Measurements from ENCODE around the gene AKIP1.
A peak's percentile ranks its signal among the peaks of the same experiment; 100 is the strongest.
"Not testable (repeated sequence)": the region's sequence is repeated elsewhere in the genome, so short reads cannot be mapped to it uniquely, and the experiment has no call there.

The AKIP1 gene, protein sequence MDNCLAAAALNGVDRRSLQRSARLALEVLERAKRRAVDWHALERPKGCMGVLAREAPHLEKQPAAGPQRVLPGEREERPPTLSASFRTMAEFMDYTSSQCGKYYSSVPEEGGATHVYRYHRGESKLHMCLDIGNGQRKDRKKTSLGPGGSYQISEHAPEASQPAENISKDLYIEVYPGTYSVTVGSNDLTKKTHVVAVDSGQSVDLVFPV

DNA sequence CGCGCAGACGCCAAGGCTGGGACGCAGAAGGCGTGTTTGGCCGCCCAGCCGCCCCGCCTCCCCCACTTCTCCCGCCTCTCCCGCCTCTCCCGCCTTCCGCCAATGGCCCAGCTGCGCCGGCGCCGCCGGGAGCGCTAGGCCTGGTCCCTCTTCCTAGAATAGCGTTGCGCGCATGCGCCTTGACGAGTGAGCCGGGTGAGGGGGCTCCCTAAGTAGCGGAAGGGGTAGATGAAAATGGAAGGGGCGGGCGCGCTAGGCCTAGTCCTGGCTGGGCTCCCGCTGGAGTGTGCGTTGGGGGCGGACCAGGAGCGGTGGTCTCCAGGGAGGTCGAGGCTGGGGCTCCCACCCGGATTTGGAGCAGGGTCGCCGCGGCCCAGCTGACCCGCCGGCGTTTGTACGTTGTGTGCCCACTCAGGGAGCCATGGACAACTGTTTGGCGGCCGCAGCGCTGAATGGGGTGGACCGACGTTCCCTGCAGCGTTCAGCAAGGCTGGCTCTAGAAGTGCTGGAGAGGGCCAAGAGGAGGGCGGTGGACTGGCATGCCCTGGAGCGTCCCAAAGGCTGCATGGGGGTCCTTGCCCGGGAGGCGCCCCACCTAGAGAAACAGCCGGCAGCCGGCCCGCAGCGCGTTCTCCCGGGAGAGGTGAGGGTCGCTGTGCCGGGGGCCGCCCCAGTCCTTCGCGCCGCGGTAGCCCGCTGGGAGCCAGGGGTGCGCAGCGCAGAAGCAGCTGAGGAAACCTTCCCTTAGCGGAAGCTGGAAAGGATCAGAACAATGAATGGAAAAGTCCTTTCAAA, at the start of gene AKIP1:
Gene AKIP1, plus strand, starts transcription at position 161 of the 795 bp plus-strand sequence. Its CDS starts 261 bp downstream, at position 422.
- DNase-seq, result peak; percentile 96

DNA sequence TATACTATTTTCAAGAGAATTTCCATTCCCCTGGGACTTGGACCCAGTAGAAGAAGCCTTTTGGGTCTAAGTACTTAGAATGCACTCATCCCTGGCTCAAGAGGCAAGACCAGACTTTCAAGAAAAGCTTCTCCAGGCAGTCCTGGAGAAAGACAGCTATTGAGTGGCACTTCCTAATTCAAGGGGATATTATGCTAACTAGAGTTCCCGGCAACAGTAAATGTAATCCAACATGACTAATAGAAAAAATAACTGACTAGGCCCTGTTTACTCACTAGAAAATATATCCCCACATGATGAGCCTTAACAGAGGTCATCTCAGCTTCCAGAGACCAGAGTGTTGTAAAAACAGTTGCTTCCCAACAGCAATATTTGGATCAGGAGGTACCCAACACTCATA, 47.2 kb upstream of the AKIP1 start:
- DNase-seq, result no peak

DNA sequence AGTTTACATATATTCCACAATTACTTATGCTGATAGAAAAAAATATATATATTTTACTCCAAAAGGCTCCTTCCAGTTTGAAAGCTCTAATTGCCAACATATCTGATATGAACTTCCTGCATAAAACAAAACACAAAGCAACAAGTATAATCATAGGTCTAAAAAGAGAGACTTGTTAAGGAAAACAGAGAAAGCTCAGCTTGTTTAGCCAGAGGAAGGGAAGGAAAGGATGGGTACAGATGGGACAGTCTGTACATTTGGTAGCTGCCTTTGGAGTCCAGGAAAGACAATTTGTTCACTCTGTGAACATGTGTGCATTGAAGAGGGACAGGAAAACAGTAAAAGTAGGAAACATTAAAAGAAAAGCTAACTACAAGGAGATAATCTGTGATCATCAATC, 45.7 kb upstream of the AKIP1 start:
- no peak for DNase-seq

DNA sequence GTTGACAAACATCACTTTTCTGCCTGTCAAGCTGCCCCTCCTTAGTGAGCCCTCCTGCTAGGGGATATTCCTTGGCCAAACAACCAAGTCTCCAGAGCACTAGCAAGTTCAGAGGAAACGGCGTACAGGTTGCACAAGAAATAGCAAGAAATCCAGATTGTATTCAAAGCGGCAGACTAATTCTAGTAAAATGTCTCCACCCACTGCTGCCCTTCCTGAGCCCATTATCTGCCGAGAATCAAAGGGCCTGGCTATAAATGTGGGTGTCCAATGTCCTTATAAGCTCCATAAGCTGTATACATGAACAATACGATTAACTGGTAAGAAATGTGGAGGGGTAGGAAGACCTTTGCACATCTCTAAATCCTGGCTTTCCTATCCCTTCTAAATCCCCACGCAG, 44.0 kb upstream of the AKIP1 start:
- DNase-seq, result no peak

DNA sequence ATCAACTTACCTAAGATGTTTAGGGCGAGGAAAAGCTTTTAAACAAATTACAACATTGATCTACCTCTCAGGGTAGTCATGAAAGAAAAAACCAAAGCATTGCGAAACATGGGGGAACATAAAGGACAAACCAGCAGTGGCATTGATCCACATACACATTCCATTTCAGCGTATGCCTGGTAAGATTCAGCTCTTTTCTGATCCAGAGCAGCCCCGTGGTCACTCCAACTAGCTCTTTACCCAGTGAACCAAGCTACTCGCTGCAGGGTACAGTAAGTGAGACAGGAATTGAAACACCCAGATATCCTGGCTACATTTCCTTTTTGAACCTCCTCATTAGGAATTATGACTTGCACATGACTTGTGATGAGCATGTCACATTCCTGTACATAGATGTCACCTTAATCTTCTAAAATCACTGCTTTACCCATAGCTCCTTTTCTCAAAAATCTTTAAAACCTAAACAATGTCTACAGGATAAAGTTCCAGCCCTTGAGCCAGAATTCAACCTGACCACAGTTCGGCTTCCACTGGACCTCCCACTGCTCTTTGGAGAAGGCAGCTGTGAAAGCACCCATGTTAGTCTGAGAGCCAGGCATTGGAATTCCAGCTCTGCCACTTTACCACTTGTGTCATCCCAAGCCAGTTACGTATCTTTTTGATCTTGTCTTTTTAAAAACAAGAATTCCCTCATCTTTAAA, 42.9 kb upstream of the AKIP1 start:
- DNase-seq, result no peak

DNA sequence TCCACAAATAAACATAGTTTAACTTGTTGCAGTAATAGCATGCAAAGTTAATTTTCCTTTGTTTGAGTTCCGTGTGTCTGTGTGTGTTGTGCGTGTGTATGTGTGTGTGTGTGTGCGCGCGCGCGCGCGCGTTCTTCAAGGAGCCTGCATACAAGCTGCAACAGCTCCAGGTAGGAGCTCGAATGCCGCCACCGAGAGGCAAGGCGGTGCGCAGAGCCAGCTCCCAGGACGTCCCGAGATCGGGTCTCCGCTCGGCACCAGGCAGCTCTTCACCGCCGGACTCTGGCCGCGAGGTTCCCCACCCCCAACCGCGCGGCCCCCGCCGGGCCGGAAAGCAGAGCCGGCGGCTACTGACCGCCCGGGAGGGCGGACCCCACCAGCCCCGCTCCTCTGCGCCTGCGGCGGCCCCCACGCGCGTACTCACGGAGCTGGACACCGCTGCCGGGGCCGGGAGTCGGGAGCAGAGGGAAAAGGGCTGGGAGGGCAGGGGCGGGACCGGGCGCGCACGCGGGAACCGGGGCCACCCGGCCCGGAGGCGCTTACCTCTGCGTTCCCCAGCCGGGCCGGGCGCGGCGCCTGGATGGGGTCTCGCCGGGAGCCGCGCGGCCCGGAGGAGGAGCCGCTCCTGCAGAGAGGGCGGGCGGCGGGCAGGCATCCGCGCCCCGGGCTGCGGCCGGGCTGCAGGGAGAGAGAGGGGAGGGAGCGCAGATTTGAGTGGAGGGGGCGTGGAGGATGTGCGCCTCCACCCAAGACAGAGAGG, 40.4 kb upstream of the AKIP1 start:
- peak; percentile 3 for DNase-seq

DNA sequence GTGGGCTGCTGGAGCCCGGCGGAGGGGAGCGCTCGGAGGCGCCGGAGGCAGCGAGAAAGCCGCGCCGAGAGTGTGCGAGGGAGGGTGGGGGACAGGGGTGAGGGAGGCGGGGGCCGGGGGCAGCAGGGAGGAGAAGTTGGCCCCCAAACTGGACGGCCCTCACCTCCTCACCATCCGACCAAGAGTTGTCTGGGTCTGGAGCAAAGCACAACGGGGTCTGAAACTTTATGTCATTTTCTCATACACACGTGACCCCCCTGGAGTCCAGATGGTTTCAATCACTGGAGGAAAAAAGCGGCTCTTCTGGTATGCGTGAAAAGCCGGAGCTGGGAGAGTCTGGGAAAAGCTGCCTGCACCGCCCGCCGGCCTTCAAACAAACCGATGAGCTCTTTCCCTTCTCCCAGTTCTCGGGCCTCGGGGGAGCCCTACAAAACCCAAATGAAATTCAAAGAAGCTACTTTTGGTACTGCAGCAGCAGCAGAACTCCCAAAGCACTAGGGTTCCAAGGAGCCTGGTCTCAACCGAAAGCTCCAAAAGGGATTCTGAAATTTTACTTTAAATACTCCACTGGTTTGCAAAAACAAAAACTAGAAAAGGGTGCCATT, 39.7 kb upstream of the AKIP1 start:
- DNase-seq, result peak; percentile 14

DNA sequence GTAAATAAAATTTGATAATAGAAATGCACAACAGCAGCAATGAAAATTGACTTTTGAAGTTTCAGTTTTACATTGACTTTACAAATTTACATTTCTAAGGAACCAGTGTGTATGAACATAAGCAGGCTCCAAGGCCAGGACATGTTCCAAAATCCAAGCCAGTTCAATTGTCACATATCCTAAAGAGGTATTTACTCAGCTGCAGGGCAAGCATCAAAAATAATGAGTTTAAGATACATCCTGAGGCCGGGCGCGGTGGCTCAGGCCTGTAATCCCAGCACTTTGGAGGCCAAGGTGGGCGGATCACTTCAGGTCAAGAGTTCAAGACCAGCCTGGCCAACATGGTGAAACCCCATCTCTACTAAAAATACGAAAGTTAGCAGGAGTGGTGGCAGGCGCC, 39.0 kb upstream of the AKIP1 start:
- no peak for DNase-seq

DNA sequence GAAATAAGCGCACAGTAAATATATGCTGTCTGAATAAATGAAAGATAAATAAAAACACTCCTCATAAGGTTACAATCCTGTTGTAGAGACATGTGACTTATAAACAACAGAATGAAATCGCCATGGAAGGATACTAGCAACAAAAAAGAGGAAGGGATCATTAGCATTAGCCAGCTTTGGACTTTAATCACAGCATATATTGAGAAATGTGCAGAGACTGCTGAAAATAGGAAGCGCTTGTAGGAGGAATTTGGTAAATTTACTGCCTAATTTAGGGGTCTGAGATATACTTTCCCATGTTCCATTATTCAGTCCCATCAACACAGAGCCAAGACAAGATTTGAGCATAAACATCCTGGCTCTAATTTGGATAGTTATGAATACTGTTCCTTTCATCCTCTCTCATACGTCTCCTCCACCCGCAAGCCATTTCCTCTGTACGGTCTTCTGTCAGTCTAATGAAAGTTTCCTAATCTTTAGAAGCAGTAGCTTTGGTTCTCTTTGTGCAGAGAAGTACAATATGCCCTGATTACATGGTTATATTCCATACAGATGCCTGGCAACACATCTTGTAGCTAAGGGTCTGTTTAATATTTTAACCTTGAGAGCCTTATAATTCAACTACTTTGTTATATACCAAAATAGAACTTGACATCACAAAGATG, 37.1 kb upstream of the AKIP1 start:
- peak; percentile 77 for DNase-seq

DNA sequence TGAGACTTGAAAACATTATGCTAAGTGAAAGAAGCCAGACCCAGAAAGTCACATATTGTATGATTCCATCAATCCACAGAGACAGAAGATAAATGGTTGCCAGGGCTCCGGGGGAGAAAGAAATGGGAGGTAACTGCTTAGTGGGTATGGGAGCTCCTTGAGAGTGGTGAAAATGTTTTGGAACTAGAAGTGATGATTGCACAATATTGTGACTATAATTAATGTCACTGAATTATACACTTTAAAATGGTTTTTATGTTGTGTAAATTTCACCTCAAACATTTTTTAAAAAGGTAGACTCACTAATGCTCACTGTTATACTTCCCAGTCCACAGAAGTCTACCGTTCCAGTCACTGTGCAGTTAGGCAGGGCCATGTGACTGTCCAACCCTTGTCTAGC, 32.2 kb upstream of the AKIP1 start:
- no peak for DNase-seq

DNA sequence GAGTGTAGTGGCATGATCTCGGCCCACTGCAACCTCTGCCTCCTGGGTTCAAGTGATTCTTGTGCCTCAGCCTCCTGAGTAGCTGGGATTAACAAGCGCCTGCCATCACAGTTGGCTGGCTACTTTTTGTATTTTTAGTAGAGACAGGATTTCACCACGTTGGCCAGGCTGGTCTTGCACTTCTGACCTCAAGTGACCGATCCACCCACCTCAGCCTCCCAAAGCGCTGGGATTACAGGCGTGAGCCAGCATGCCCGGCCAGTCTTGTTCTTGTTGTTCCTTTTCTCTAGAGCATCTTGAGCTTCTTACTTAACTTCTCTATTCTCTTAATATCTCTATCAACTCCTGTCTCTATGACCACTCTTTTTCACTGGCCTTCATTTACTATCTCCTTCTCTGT, 29.4 kb upstream of the AKIP1 start:
- peak; percentile 63 for DNase-seq

DNA sequence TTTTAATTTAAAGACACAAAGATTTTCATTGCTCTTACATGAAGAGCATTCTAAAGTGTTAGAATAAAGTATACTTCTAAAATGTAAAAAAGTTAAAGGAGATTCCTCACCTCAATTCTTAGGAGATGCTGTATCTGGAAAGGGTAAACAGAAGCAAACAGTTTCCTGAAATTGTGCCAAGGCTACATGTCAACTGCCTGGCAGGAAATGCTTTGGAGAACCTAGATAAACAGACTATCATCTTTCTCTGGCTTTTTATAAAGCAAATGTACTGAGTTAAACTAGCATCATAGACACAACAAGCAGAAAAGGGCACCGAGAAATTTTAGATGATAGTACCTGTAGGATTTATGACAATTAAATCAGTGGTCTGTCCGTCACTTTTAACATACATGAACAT, 24.7 kb upstream of the AKIP1 start:
- no peak for DNase-seq

DNA sequence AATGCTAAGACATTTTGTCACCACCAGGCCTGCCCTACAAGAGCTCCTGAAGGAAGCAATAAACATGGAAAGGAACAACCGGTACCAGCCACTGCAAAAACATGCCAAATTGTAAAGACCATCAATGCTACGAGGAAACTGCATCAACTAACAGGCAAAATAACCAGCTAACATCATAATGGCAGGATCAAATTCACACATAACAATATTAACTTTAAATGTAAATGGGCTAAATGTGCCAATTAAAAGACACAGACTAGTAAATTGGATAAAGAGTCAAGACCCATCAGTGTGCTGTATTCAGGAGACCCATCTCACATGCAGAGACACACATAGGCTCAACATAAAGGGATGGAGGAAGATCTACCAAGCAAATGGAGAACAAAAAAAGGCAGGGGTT, 19.8 kb upstream of the AKIP1 start:
- DNase-seq, result not testable (repeated sequence)

DNA sequence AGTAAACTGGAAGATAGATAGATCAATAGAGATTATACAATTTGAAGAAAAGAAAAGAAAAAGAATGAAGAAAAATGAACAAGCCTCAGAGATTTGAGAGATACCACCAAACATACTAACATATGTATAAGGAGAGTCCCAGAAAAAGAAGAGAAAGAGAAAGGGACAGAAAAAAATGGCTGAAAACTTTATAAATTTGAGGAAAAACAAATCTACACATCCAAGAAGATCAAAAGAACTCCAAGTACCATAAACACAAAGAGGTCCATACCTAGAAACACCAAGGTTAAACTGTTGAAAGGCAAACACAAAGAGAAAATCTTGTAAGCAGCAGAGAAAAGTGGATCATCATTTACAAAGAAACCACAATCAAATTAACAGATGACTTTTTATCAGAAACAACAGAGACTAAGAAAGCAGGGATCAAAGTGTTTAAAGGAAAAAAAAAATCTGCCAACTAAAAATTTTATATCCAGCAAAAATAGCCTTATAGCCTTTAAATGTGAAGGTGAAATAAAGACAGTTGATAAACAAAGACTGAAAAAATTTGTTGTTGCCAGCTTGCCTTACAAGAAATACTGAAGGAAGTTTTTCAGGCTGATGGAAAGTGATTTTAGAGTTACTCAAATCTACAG, 11.8 kb upstream of the AKIP1 start:
- no peak for DNase-seq

DNA sequence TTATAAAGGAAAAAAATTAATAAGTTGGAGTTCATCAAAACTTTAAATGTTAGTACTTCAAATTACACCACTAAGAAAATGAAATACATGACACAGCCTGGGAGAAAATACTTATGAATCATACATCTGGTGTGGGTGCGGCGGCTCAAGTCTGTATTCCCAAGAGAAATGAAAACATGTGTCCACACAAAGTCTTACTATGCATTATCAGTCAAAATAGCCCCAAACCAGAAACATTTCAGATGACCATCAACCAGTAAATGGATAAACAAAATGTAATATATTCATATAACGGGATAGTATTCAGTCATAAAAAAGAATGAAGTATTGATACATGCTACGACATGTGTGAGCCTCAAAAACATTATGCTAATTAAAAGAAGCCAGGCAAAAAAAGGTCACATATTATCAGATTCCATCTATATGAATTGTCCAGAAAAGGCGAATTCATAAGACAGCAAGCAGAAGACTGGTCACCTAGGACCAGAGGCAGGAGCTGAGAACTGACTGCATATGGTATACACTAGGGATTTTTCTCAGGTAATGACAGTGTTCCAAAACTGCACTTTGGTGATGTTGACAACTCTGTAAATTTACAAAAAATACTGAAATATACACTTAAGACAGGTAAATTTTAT, 5.3 kb upstream of the AKIP1 start:
- no peak for DNase-seq

DNA sequence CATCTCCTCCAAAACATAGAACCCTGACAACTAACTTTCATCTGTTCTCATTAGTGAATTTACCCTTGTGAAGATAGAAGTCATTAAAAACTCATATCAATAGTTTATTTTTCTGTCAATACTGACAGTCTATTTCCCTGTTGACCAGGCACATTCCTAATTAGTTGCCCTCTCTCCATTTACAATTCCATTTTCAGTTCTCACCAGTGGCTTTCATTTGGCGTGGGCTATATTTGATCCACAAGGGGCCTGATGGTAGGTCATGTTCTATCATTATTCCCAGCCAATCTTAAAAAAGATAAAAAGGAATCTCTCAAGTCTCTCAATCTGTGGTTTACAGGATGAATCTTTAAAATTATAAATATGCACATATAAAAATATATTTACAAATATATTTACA, 3.9 kb upstream of the AKIP1 start:
- DNase-seq, result no peak

DNA sequence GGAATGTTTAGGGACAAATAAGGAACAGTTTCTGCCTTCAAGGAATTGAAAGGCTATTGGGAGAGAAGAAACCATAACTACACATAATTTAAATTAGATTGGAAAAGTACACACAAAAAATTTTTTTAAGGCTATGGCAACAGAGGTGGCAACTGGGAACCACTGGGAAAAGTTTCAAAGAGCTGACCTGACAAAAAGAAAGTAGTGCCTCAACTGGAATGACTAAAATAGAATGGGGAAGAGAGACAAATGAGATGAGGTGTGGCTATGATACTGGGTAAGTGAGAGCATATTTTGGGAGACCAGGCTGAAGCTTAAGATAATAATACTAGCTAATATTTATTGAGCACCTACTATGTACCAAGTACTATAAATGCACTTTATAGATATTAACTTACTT, 2.9 kb upstream of the AKIP1 start:
- DNase-seq, result peak; percentile 5

DNA sequence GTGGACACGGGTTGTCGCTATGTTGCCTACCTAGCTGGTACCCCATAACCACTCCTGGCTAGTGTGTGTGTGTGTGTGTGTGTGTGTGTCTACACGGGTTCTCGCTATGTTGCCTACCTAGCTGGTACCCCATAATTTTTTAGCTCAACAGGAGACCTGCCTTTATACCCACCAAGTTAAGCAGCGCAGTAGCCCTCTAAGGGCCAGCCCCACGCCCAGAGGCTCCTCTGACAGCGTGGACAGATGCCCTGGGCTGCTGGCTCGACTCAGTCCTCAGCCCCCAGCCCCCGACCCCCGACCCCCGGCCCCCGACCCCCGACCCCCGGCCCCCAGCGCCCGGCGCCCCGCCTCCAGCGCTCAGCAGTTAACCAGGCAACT, 351 bp upstream of the AKIP1 start:
- DNase-seq, result no peak

DNA sequence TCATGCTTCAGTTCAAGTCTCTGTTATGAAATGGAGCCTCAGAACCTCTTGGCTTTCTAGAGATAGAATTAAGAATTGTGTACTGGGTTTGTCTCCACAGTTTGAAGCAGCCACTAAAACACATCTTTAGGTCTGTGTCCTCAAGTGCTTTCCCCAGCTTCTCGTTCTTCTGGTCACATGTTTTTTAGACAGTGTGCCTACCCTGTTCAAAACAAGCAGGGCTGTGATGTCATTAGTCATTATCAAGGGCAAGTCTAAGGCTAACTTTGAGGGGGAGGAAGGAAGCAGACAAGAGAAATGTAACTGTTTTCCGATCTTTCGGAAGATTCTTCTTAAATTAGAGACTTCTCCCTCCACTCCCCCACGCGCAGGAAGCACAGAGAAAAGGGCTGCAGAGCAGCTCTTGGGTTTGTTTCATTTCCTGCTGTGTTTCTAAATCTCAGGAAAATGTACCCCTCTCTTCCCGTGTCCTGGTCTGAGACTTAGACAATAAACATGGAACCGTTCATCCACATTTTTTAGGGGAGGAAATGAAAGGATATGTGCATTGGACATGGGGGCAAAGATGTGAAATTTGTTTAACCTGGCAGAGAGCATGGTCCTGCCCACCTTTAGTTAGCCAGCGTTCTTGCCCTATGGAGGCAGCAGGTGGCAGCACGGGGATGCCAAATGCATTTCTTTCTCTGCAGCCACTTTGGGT, 3.1 kb downstream of the AKIP1 start:
- DNase-seq, result peak; percentile 81

DNA sequence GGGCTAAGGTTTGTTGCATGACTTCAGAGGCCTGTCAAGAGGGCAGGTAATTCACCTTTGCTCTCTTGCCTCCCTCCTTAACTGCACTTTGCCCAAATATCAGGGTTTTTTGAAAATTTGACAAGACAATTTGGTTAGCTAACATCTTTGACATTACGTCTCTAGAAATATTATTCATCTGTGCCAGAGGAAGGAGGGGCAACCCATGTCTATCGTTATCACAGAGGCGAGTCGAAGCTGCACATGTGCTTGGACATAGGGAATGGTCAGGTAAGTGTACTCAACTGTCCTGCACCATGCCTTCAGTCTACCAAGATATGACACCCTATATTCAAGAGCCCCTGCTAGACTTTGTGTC, 3.7 kb downstream of the AKIP1 start:
- DNase-seq, result no peak

Data from inflammatory macrophage treated with lipopolysaccharide for 4 hours (primary cell).